ENCODE data around the gene TAGAP. TPM values are rescaled to one million over a fixed set of nuclear protein-coding genes. Genes with fewer than 3 reads are reported as not detected.

Gene TAGAP
- total and polyA plus RNA-seq, 8 donors: 0.93 to 4.1 (median 2.0) TPM; not detected in 1

GRCh38 chr6:159061146-159061545 is 16.4 kb upstream of the TAGAP start:
- H3K27me3 ChIP-seq: peaks cover 0 to 28% (median 3%) of the 10 kb centered on the region in 3 donors
- intact Hi-C loops (cut with DNase I; ENCODE audit: low total_unique reads): no loop called here
- H3K36me3 ChIP-seq: no peaks in the 10 kb centered on the region
- H3K27ac ChIP-seq: peak overlapping the region in 2 of 5 donors; percentile 71 to 79
- H3K4me1 ChIP-seq: peaks cover 0 to 20% (median 0%) of the 10 kb centered on the region in 4 donors
- H3K9me3 ChIP-seq: peaks cover 0 to 6% (median 0%) of the 10 kb centered on the region in 4 donors
- TF ChIP-seq POLR2AphosphoS5 (IDR thresholded peaks at IDR 0.05) (no peak), EP300 (IDR thresholded peaks at IDR 0.05) (no peak), CTCF (IDR thresholded peaks at IDR 0.05) (no peak), POLR2A (IDR thresholded peaks at IDR 0.05) (no peak)
- no peak for DNase-seq
- 81 to 89% (median 85%) methylated on average over 7 of the region's 7 CpGs for WGBS, 5 donors
- H3K4me3 ChIP-seq: no peak overlapping the region

DNA sequence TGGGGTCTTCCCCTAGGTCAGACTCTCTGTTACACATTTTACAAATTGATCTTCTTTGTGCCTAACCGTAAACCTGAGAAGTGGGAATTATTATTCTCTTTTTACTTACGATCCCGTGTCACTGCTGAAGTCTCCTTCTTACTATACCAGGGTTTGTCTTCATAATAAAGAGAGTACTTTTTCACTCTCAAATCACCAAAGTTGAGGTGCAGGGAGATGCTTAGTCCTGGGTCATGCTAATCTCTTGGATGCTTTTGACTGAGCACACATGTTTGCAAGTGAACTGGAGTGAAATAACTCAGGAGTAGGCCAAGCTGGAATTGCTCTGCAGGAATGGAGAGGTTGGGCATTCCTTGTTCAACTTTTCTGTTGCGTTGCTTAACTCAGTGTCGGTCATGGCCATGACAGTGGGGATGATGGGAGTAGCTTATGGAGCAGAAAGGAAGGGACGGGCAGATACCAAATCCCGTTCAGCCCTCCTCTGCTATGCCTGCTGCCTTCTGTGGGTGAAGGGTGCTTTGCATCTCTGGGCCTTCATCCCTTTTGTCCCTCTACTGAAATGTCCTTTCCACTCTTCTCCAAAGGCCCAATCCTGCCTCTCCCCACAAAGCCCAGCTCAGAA is 15.2 kb upstream of the TAGAP start:
- DNase-seq: no peak
- intact Hi-C loops (cut with DNase I; ENCODE audit: low total_unique reads): no loop called here

GRCh38 chr6:159059141-159059540 is 14.3 kb upstream of the TAGAP start:
- WGBS, 5 donors: 53 to 68% (median 60%) methylated on average over 3 of the region's 3 CpGs
- intact Hi-C loops (cut with DNase I; ENCODE audit: low total_unique reads): no loop called here
- no peak overlapping the region for H3K27ac ChIP-seq
- no peak for DNase-seq
- H3K4me3 ChIP-seq: no peak overlapping the region
- no peaks in the 10 kb centered on the region for H3K36me3 ChIP-seq
- peaks cover 0 to 6% (median 0%) of the 10 kb centered on the region in 4 donors for H3K9me3 ChIP-seq
- H3K4me1 ChIP-seq: peaks cover 0 to 24% (median 0%) of the 10 kb centered on the region in 4 donors
- no peak for TF ChIP-seq CTCF (IDR thresholded peaks at IDR 0.05)
- TF ChIP-seq POLR2A (IDR thresholded peaks at IDR 0.05): no peak
- TF ChIP-seq EP300 (IDR thresholded peaks at IDR 0.05): no peak
- no peak for TF ChIP-seq POLR2AphosphoS5 (IDR thresholded peaks at IDR 0.05)
- peaks cover 0 to 41% (median 3%) of the 10 kb centered on the region in 3 donors for H3K27me3 ChIP-seq

More for the DNA sequence above, 15.2 kb upstream of the TAGAP start:
- Histone ChIP-seq H3K27me3 (peaks cover 0 to 34% (median 3%) of the 10 kb centered on the region in 3 donors), H3K4me3 (no peak overlapping the region), H3K27ac (no peak overlapping the region), H3K36me3 (no peaks in the 10 kb centered on the region), H3K4me1 (peaks cover 0 to 24% (median 0%) of the 10 kb centered on the region in 4 donors), H3K9me3 (peaks cover 0 to 6% (median 0%) of the 10 kb centered on the region in 4 donors)
- TF ChIP-seq CTCF (IDR thresholded peaks at IDR 0.05) (no peak), POLR2AphosphoS5 (IDR thresholded peaks at IDR 0.05) (no peak), POLR2A (IDR thresholded peaks at IDR 0.05) (no peak), EP300 (IDR thresholded peaks at IDR 0.05) (no peak)
- WGBS, 5 donors: 91 to 96% (median 91%) methylated on average over 7 of the region's 7 CpGs

DNA sequence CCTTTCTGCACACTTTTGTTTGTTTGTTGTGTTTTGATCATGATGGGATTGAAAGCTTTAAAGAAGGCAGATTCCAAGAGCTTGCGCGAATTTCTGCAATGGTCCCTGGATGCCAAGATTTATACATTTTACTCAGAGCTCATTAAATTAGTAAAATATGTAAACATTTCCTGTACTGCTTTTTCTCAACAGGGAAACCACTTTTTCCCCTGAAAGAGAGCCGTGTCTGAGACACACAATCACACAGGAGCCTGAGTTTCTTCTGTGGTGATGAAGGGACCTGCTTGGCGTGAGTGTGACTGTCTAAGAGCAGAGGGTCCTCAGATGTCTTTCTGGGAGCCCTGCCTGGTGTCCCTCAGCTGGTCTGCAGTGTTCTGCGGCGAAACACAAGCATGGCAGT is 12.1 kb upstream of the TAGAP start:
- no peak overlapping the region for H3K4me3 ChIP-seq
- intact Hi-C loops (cut with DNase I; ENCODE audit: low total_unique reads): no loop called here
- no peak overlapping the region for H3K27ac ChIP-seq
- no peak for DNase-seq
- H3K4me1 ChIP-seq: peaks cover 0 to 15% (median 0%) of the 10 kb centered on the region in 4 donors
- no peaks in the 10 kb centered on the region for H3K36me3 ChIP-seq
- peaks cover 0 to 39% (median 3%) of the 10 kb centered on the region in 3 donors for H3K27me3 ChIP-seq
- WGBS, 5 donors: 61 to 81% (median 68%) methylated on average over 6 of the region's 6 CpGs
- peaks cover 0 to 6% (median 0%) of the 10 kb centered on the region in 4 donors for H3K9me3 ChIP-seq
- no peak for TF ChIP-seq POLR2AphosphoS5 (IDR thresholded peaks at IDR 0.05)
- TF ChIP-seq EP300 (IDR thresholded peaks at IDR 0.05): no peak
- TF ChIP-seq POLR2A (IDR thresholded peaks at IDR 0.05): no peak

DNA sequence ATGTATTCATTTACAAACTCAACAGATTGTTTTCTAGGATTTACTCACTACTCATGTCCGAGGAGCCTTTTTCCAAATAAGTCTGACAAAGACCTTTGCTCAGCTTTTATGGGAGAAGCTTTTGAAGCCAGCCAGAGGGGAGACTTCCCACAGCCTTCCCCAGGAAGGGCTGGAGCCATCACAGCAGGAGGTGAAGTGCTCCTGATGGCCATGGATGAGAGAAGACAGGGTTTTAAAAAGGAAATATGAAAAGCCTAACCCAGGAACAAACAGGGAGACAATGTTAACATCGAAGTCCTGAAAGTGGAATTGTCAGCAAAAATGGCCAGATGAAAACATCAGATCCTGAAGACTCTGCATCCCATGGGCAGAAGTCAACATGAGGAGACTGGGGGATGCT is 11.6 kb upstream of the TAGAP start:
- intact Hi-C loops (cut with DNase I; ENCODE audit: low total_unique reads): no loop called here
- WGBS, 5 donors: 29 to 43% (median 35%) methylated on average over 2 of the region's 2 CpGs
- no peak overlapping the region for H3K4me3 ChIP-seq
- H3K9me3 ChIP-seq: peaks cover 0 to 2% (median 0%) of the 10 kb centered on the region in 4 donors
- H3K4me1 ChIP-seq: peaks cover 0 to 15% (median 0%) of the 10 kb centered on the region in 4 donors
- peak overlapping the region in 2 of 5 donors; percentile 17 to 18 for H3K27ac ChIP-seq
- DNase-seq: no peak
- H3K27me3 ChIP-seq: peaks cover 0 to 39% (median 3%) of the 10 kb centered on the region in 3 donors
- no peak for TF ChIP-seq POLR2A (IDR thresholded peaks at IDR 0.05)
- no peak for TF ChIP-seq EP300 (IDR thresholded peaks at IDR 0.05)
- TF ChIP-seq CTCF (IDR thresholded peaks at IDR 0.05): no peak
- no peak for TF ChIP-seq POLR2AphosphoS5 (IDR thresholded peaks at IDR 0.05)
- H3K36me3 ChIP-seq: no peaks in the 10 kb centered on the region

Measured in stomach (tissue), 9 donors.